OCI-LY1 (cell line): Measurements from ENCODE around the gene BST1.

Source experiments
- H2AFZ ChIP-seq: fragments of 200-600 bp; sonication (generic), shearing (Covaris generic); 2 replicates; pipeline ENCODE4 v1.6.0; 2014; ENCODE audit warnings: antibody characterized with exemption, mild to moderate bottlenecking, low read length
- H3F3A ChIP-seq: fragments of 200-600 bp; sonication (generic), shearing (Covaris generic); 2 replicates; pipeline ENCODE4 v1.6.0; 2014; ENCODE audit warnings: mild to moderate bottlenecking, antibody characterized with exemption, low read length, moderate library complexity; ENCODE audit not compliant: insufficient read depth
- H3K27ac ChIP-seq: fragments of 200-600 bp; sonication (generic); 2 replicates; pipeline ENCODE4 v1.5.1; 2014; ENCODE audit warnings: low read length, mixed run types, mild to moderate bottlenecking, low read depth; ENCODE audit not compliant: poor library complexity, severe bottlenecking
- H3K27me3 ChIP-seq: fragments of 200-600 bp; sonication (generic); 2 replicates; pipeline ENCODE4 v1.6.0; 2014; ENCODE audit warnings: antibody characterized with exemption, mild to moderate bottlenecking, low read length, moderate library complexity; ENCODE audit not compliant: insufficient read depth
- H3K36me3 ChIP-seq: fragments of 200-600 bp; sonication (generic); 2 replicates; pipeline ENCODE4 v1.6.1; 2014; ENCODE audit warnings: mild to moderate bottlenecking, antibody characterized with exemption, low read length, moderate library complexity, mixed read lengths; ENCODE audit not compliant: insufficient read depth
- H3K4me1 ChIP-seq: fragments of 200-600 bp; sonication (generic); 2 replicates; pipeline ENCODE4 v1.5.1; 2014; ENCODE audit warnings: mild to moderate bottlenecking, low read length, moderate library complexity; ENCODE audit not compliant: insufficient read depth, severe bottlenecking
- H3K4me2 ChIP-seq: fragments of 200-600 bp; sonication (generic), shearing (Covaris generic); 2 replicates; pipeline ENCODE4 v1.6.1; 2014; ENCODE audit warnings: low read length
- H3K4me3 ChIP-seq: fragments of 200-600 bp; sonication (generic); 2 replicates; pipeline ENCODE4 v1.5.1; 2014; ENCODE audit warnings: low read length, low read depth, mild to moderate bottlenecking, mixed read lengths; ENCODE audit not compliant: poor library complexity, severe bottlenecking
- H3K79me2 ChIP-seq: fragments of 200-600 bp; shearing (Covaris generic); 2 replicates; pipeline ENCODE4 v1.6.1; 2016; ENCODE audit warnings: mixed run types, low read length, mixed read lengths; ENCODE audit not compliant: insufficient read depth
- H3K9ac ChIP-seq: fragments of 200-600 bp; sonication (generic), shearing (Covaris generic); 2 replicates; pipeline ENCODE4 v1.6.1; 2014; ENCODE audit warnings: mild to moderate bottlenecking, low read length, mixed read lengths
- H3K9me2 ChIP-seq: fragments of 200-600 bp; sonication (generic), shearing (Covaris generic); 2 replicates; pipeline ENCODE4 v1.6.1; 2014; ENCODE audit warnings: low read depth, mild to moderate bottlenecking, low read length, mixed read lengths
- H3K9me3 ChIP-seq: fragments of 200-600 bp; shearing (Covaris generic); 2 replicates; pipeline ENCODE4 v1.6.1; 2014; ENCODE audit warnings: low read length, mixed read lengths
- H4K20me1 ChIP-seq: fragments of 200-600 bp; sonication (generic), shearing (Covaris generic); 2 replicates; pipeline ENCODE4 v1.6.0; 2016; ENCODE audit warnings: mild to moderate bottlenecking, low read length; ENCODE audit not compliant: insufficient read depth
- EZH2 ChIP-seq: fragments of 200-600 bp; sonication (generic), shearing (Covaris generic); IDR thresholded peaks from 2 replicates; pipeline ENCODE4 v1.8.0; 2017; ENCODE audit warnings: borderline replicate concordance, mixed run types, mild to moderate bottlenecking, antibody characterized with exemption, low read length, moderate library complexity, mixed read lengths
- TF ChIP-seq, protein P1 (sequence below): fragments of 200-600 bp; sonication (generic), shearing (Covaris generic); IDR thresholded peaks from 2 replicates; pipeline ENCODE4 v1.5.1; 2017; ENCODE audit warnings: mild to moderate bottlenecking, antibody characterized with exemption, low read length, moderate library complexity, mixed read lengths

BST1 gene

DNA sequence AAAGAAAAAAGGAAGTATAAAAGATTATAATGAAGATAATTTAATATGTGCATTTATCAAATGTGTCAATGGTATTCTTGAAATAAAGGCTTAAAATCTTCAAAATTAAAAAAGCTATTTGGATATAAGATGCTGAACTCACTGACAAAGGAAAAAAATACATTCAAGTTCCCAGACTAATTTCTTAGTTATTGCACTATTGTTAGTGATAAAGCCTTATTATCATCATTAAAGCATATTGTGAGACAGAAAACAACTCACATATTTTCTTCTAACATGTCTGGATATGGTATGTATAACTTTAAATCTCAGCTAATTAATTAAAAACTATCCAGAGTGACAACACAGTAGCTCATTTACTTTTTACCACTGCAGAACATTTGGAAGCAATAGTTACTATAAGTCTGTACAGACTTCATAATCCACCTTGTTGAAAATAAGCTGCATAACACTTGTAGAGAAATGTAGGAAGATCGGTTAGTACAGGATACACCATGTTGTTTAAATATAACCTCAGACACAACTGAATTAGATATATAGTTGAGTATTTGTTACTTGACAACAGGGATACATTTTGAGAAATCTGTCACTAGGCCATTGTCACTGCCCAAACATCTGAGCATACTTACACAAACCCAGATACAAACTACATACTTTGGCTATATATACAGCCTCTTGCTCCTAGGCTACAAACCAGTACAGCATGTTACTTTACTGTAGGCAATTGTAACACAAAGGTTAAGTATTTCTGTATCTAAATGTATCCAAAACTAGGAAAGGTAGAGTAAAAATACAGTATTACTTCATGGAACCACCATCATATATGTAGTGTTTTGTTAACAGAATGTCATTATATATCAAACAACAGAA lies 34.1 kb upstream of the BST1 start:
- Histone ChIP-seq H4K20me1 (no peaks in the 10 kb centered on the region), H3K9ac (no peak overlapping the region), H3K36me3 (peaks cover 5% of the 10 kb centered on the region; the same call in 1 of the 2 replicates), H3F3A (no peaks in the 10 kb centered on the region), H3K4me2 (no peak overlapping the region), H3K27ac (peak overlapping the region; percentile 3), H3K9me2 (no peaks in the 10 kb centered on the region), H2AFZ (no peak overlapping the region), H3K4me1 (peaks cover 22% of the 10 kb centered on the region), H3K27me3 (no peaks in the 10 kb centered on the region), H3K4me3 (no peak overlapping the region), H3K9me3 (no peaks in the 10 kb centered on the region), H3K79me2 (peaks cover 4% of the 10 kb centered on the region)
- no peak for TF ChIP-seq EZH2
- TF ChIP-seq, protein P1, sequence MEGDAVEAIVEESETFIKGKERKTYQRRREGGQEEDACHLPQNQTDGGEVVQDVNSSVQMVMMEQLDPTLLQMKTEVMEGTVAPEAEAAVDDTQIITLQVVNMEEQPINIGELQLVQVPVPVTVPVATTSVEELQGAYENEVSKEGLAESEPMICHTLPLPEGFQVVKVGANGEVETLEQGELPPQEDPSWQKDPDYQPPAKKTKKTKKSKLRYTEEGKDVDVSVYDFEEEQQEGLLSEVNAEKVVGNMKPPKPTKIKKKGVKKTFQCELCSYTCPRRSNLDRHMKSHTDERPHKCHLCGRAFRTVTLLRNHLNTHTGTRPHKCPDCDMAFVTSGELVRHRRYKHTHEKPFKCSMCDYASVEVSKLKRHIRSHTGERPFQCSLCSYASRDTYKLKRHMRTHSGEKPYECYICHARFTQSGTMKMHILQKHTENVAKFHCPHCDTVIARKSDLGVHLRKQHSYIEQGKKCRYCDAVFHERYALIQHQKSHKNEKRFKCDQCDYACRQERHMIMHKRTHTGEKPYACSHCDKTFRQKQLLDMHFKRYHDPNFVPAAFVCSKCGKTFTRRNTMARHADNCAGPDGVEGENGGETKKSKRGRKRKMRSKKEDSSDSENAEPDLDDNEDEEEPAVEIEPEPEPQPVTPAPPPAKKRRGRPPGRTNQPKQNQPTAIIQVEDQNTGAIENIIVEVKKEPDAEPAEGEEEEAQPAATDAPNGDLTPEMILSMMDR = no peak

DNA sequence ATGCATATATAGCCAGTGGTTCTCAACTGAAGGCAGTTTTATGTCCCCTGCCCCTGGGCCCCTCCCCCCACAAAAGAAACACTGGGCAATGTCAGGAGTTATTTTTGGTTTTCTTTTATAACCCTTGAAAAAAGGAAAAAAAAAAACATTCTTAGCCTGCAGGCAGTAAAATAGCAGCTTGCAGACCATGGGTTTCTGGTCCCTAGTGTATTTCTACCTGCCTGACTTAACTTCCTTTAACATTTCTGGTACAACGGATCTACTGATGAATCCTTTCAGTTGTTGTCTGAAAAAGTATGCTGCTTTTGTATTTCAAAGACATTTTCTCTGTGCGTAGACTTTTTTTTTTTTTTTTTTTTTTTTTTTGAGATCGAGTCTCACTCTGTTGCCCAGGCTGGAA lies 32.3 kb upstream of the BST1 start:
- Histone ChIP-seq H3K9ac (no peak overlapping the region), H3K4me1 (peaks cover 30% of the 10 kb centered on the region), H3K4me3 (no peak overlapping the region), H3K36me3 (peaks cover 5% of the 10 kb centered on the region; the same call in 1 of the 2 replicates), H3K9me2 (no peaks in the 10 kb centered on the region), H3F3A (no peaks in the 10 kb centered on the region), H2AFZ (no peak overlapping the region), H3K4me2 (peak overlapping the region; percentile 20; the same call in 1 of the 2 replicates), H3K27ac (peak overlapping the region; percentile 46), H3K79me2 (peaks cover 11% of the 10 kb centered on the region), H4K20me1 (no peaks in the 10 kb centered on the region), H3K27me3 (no peaks in the 10 kb centered on the region), H3K9me3 (no peaks in the 10 kb centered on the region)
- TF ChIP-seq, protein P1 = no peak

DNA sequence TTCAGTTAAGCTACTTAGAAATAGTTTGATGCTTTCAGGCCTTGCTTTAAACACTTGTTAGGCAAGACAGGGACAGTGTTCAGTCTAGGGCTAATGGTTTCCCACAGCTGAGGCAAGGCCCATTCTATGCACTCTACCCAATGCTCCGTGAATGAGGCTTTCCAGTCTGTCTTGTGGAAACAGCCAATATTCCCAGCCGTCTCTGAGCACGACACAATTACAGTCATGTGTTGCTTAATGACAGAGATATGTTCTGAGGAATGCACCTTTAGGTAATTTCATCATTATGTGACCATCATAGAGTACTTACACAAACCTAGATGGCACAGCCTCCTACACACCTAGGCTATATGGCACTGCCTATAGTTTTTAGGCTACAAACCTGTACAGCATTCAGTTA lies 30.8 kb upstream of the BST1 start:
- no peaks in the 10 kb centered on the region for H3K9me3 ChIP-seq
- H3K9ac ChIP-seq = no peak overlapping the region
- H3K9me2 ChIP-seq = no peaks in the 10 kb centered on the region
- H3K4me1 ChIP-seq = peaks cover 33% of the 10 kb centered on the region
- no peaks in the 10 kb centered on the region for H3F3A ChIP-seq
- H3K36me3 ChIP-seq = no peaks in the 10 kb centered on the region; the same call in 1 of the 2 replicates
- TF ChIP-seq EZH2 = no peak
- TF ChIP-seq, protein P1 = no peak
- H3K27ac ChIP-seq = no peak overlapping the region
- H3K4me3 ChIP-seq = no peak overlapping the region
- H3K27me3 ChIP-seq = no peaks in the 10 kb centered on the region
- H4K20me1 ChIP-seq = no peaks in the 10 kb centered on the region
- peaks cover 11% of the 10 kb centered on the region for H3K79me2 ChIP-seq
- no peak overlapping the region for H3K4me2 ChIP-seq
- H2AFZ ChIP-seq = no peak overlapping the region
